Measurements from ENCODE around the gene KIAA1586. TPM values are rescaled to one million over a fixed set of nuclear protein-coding genes. Genes with fewer than 3 reads are reported as not detected.
"Not testable (repeated sequence)": the region's sequence is repeated elsewhere in the genome, so short reads cannot be mapped to it uniquely, and the experiment has no call there.

The KIAA1586 gene
- total and polyA plus RNA-seq, 9 donors = 6.4 to 34.4 (median 20.0) TPM

GRCh38 chr6:57006101-57006500, 40.4 kb upstream of the KIAA1586 start:
- Histone ChIP-seq H3K4me3 (no peak overlapping the region), H3K27ac (no peak overlapping the region), H3K27me3 (no peaks in the 10 kb centered on the region), H3K4me1 (ENCODE audit: insufficient read depth) (no peaks in the 10 kb centered on the region), H3K9me3 (no peaks in the 10 kb centered on the region), H3K36me3 (no peaks in the 10 kb centered on the region)
- DNase-seq = no peak
- intact Hi-C loops (cut with DNase I) = no loop called here
- TF ChIP-seq EP300 (IDR thresholded peaks at IDR 0.05) (no peak), POLR2A (IDR thresholded peaks at IDR 0.05) (no peak), CTCF (IDR thresholded peaks at IDR 0.05) (no peak)
- 64 to 73% (median 65%) methylated on average over 3 of the region's 3 CpGs for WGBS, 3 donors

GRCh38 chr6:57008069-57008468, 38.4 kb upstream of the KIAA1586 start:
- intact Hi-C loops (cut with DNase I); DNase-seq; H3K27ac ChIP-seq; H3K36me3 ChIP-seq; H3K4me1 ChIP-seq (ENCODE audit: insufficient read depth); H3K4me3 ChIP-seq; H3K9me3 ChIP-seq; H3K27me3 ChIP-seq: not testable (repeated sequence)
- WGBS, 3 donors = 26 to 46% (median 27%) methylated on average over 2 of the region's 2 CpGs

GRCh38 chr6:57013521-57013926, 33.0 kb upstream of the KIAA1586 start:
- Histone ChIP-seq H3K4me1 (ENCODE audit: insufficient read depth) (no peaks in the 10 kb centered on the region), H3K27ac (no peak overlapping the region), H3K4me3 (no peak overlapping the region), H3K36me3 (no peaks in the 10 kb centered on the region), H3K9me3 (no peaks in the 10 kb centered on the region), H3K27me3 (no peaks in the 10 kb centered on the region)
- WGBS, 3 donors = 44 to 58% (median 58%) methylated on average over 4 of the region's 4 CpGs
- no peak for DNase-seq
- intact Hi-C loops (cut with DNase I) = loop anchor here in 1 of 4 donors (10.0 kb wide), 1 partner anchor 109 kb away; no protein-coding TSS in a partner anchor
- TF ChIP-seq CTCF (IDR thresholded peaks at IDR 0.05) (no peak), EP300 (IDR thresholded peaks at IDR 0.05) (no peak), POLR2A (IDR thresholded peaks at IDR 0.05) (no peak)

GRCh38 chr6:57017069-57017468, 29.4 kb upstream of the KIAA1586 start:
- DNase-seq = no peak
- H3K27me3 ChIP-seq = no peaks in the 10 kb centered on the region
- H3K4me3 ChIP-seq = no peak overlapping the region
- no peaks in the 10 kb centered on the region for H3K36me3 ChIP-seq
- no peak overlapping the region for H3K27ac ChIP-seq
- TF ChIP-seq POLR2A (IDR thresholded peaks at IDR 0.05) (no peak), EP300 (IDR thresholded peaks at IDR 0.05) (no peak), CTCF (IDR thresholded peaks at IDR 0.05) (no peak)
- no peaks in the 10 kb centered on the region for H3K4me1 ChIP-seq (ENCODE audit: insufficient read depth)
- H3K9me3 ChIP-seq = no peaks in the 10 kb centered on the region
- intact Hi-C loops (cut with DNase I) = loop anchor here in 1 of 4 donors (10.0 kb wide), 1 partner anchor 112 kb away; no protein-coding TSS in a partner anchor
- WGBS, 3 donors = 25 to 30% (median 28%) methylated on average over 3 of the region's 3 CpGs

- no peaks in the 10 kb centered on the region for H3K36me3 ChIP-seq
- no peaks in the 10 kb centered on the region for H3K4me1 ChIP-seq (ENCODE audit: insufficient read depth)
- H3K27ac ChIP-seq = no peak overlapping the region
- H3K9me3 ChIP-seq = no peaks in the 10 kb centered on the region
- WGBS, 3 donors = 88 to 93% (median 89%) methylated on average over 1 of the region's 1 CpG
- intact Hi-C loops (cut with DNase I) = loop anchor here in 1 of 4 donors (10.0 kb wide), 1 partner anchor 113 kb away; no protein-coding TSS in a partner anchor
- DNase-seq = no peak
- H3K27me3 ChIP-seq = no peaks in the 10 kb centered on the region
- H3K4me3 ChIP-seq = no peak overlapping the region
- no peak for TF ChIP-seq CTCF (IDR thresholded peaks at IDR 0.05)
- no peak for TF ChIP-seq EP300 (IDR thresholded peaks at IDR 0.05)
- TF ChIP-seq POLR2A (IDR thresholded peaks at IDR 0.05) = no peak
These were observed 28.7 kb upstream of the KIAA1586 start for GRCh38 chr6:57017841-57018240.
